Caki2 (cell line): ENCODE measurements around the gene SNX15. TPM values are rescaled to one million over a fixed set of nuclear protein-coding genes. Genes with fewer than 3 reads are reported as not detected.

Experiments used
- DNase-seq: peaks from one replicate; pipeline ENCODE4 v3.0.0-alpha.2; 2015; ENCODE audit warnings: low read depth
- in situ Hi-C: cut with HindIII; loops from 2 replicates; pipeline ENCODE4 v1.10.0; 2016; ENCODE audit warnings: low sequenced_read_pairs, low pct_unique_long_range_greater_than_20kb, mixed read lengths
- total RNA-seq: library from RNA; depleted of rRNA; stranded (reverse); fragments of >200 nt; shearing (Covaris generic); gene quantifications from 2 replicates; pipeline ENCODE4 v1.2.3, GENCODE V29; 2014; ENCODE audit warnings: low replicate concordance

The SNX15 gene
- total RNA-seq, 1 experiment from 2014 or later = 16.8 TPM

DNA sequence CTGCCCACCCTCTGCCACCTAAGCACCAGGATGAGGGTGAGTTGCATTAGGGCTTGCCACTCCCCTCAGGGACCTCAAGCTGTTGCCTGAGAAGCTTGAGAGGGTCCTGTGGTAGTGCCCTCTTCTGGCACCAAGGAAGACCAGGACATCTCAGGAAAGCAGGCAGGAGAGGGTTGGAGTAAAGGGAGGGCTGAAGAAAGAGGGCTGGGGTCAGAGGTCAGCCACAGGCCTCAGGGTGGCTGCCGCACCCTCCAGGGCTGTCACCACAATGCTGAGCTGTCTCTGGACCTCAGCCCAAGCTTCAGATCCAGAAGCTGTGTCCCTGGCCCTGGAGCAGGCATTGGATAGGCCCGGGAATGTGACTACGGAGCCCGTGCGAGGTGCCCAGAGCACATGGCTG, 17.8 kb downstream of the SNX15 start:
- in situ Hi-C loops = no loop called here
- no peak for DNase-seq

DNA sequence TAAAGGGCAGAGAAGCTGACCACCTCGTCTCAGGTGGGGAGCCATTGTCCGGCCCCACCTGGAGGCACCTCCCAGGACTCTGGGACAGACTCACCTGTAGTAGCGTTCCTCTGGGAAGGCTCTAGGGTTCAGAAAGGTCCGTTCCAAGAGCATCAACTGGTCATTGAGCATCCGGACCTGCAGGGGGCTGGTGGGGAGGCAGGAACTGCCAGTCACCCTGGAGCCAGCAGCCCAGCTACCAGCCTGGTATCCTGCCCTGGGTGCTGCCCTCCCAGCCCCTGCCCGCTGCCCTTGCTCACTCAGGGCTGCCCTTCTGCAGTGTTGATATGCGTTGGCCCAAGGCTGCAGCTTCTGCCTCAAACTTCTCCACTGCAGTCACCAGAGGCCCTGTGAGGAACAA, 18.5 kb downstream of the SNX15 start:
- in situ Hi-C loops = no loop called here

DNA sequence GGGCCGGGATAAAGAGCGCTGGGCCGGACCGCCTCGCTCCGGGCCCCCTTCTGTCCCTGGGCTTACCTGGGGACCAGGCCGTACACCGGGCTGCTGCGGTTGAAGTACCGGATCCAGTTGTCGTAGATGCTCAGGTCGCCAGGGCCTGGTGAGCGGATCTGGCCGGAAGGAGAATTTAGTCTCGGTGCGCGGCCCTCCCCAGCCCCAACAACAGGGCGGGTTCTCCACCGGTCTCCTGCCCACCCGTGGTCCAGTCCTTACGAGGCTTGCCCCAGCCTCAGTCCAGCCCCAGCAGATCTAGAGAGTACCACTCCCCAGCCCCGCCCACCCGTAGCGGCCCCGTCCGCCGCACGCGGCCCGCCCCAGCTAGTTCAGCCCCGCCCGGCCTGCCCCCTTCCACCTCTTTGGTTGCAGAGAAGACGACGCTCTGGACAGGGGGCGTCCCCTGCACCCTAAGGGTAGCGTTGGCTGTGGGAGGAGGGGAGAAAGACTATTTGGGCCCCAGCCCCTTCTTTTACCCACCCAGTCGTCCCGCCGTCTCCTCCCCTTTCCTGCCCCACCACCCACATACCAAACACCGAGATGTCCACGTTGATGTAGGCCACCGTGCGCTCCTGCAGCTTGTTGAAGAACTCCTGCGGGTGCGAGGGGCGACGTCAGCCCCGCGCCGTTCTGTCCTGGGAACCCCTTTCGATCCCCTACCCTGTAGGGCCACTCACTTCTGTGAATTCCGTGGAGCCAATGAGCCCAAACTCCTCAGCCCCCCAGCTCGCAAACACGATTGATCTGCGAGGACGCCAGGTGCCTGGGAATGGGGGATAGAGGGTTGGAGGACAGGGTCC, 20.6 kb downstream of the SNX15 start:
- in situ Hi-C loops = no loop called here

More for the DNA sequence above, 18.5 kb downstream of the SNX15 start:
- DNase-seq = no peak

DNA sequence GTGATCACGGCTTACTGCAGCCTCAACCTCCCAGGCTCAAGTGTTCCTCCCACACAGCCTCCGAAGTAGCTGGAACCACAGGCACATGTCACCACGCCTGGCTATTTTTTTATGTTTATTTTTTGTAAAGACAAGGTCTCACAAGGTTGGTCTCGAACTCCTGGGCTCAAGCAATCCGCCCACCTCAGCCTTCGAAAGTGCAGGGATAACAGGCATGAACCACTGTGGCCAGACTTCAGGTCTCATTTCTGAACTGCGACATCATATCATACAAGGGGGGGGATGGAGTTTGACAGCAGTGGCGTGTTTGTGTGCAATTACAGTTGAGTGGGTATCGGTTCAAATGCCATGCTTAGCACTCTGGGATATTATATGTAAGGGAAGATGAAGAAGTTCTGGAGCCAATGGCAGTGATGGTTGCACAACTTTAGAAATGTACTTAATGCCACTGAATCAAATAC, 24.2 kb downstream of the SNX15 start:
- in situ Hi-C loops = no loop called here
- no peak for DNase-seq

More for the DNA sequence above, 20.6 kb downstream of the SNX15 start:
- DNase-seq = no peak

DNA sequence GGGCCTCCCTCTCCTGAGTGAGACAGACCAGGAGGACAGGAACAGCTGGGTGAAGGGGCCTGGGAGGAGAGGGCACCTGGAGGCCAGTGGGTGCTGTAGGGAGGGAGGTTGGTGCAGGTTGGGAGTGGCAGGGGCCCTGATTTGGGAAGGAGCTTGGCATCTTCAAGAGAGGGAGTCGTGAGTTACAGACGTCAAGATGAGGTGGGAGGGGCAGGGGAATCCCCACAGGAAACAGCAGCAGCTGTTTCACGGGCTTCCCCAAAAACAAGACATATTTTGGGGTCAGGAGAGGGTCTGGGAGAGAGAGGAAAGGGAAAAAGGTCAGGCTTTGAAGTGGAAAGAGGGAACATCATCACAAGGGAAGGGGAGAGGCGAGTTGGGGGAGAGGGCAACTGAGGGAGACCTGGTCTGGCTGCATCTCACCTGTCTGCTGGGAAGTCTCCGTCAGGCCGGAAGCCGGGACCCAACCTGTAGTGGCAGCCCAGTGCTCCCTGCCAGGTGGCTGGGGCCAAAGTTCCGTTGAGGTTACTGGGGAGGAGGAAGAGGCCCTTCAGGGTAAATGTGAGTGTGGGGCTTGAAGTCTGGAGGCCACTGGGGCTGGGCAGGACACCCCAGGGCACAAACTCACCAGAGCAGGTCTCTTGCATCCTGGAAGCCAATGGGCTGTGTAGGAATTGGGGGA, 26.7 kb downstream of the SNX15 start:
- in situ Hi-C loops = no loop called here
- DNase-seq = no peak

DNA sequence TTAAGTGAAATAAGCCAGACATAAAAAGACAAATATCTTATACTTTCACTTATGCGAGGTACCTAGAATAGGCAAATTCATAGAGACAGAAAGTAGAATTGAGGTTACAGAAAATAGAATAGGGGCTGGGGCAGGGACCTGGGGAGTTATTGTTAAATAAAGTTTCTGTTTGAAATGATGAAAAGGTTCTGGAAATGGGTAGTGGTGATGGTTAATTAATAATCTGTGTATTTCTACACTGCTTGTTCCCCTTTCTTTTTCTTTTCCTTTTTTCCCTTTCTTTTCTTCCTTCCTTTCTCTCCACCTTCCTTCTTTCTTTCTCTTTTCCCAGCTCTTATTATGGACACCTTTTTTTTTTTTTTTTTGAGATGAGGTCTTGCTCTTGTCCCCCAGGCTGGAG, 28.3 kb downstream of the SNX15 start:
- no peak for DNase-seq
- in situ Hi-C loops = no loop called here

DNA sequence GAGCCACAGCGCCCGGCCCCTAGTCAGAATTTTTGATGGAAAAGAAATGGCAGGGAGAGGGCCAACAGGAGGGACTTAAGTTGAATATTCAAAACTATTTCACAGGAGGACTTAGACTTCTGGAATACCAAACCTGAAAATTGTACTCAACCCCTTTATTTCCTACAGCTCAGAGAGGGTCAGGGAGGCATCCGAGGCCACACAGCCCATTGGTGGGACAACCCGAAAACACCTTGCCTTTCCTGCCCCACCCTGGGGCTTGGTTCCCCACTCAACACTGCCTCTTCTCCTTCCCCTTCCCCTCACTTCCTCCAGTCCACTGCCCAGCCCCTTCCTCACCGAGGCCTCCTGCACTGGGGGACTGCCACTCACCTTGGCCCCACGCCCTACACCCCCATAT, 29.8 kb downstream of the SNX15 start:
- in situ Hi-C loops = no loop called here
- DNase-seq = no peak

DNA sequence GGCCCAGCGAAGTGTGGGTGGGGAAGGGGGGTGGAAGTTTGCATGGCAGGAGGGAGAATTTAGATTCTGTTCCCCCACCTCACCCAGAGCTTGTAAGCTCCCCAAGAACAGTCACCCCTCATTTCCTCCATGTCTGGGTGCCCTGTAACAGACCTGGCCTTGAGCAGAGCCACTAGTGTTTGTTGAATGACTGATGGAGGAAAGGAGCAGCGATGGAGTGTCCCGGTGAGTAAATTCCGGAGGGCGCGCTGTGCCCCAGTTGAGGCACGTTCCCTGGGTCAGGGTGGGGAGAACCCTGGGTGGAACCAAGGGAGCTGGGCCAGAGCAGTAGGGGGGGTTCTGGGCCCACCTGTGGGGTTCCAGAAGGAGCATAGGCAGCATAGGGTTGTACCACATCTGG, 30.3 kb downstream of the SNX15 start:
- in situ Hi-C loops = no loop called here
- DNase-seq = no peak

DNA sequence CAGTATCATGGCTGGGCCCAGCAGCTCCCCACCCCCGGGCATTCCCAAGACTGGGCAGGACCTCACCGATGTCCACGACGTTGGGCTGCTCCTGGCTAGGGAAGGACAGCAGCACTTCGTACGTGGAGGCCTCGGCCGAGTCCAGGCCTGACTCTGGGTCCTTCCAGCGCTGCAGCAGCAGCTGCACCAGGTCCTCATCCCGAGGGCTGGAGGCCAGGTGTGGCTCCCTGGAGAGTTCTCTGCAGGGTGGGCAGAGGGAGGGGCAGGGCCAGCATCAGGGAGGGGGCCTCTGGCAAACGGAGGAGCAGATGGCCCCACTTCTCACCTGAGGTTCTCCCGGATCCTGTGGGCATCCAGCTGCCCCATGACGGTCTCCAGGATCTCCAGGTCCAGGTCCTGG, 30.8 kb downstream of the SNX15 start:
- in situ Hi-C loops = no loop called here
- DNase-seq = no peak

DNA sequence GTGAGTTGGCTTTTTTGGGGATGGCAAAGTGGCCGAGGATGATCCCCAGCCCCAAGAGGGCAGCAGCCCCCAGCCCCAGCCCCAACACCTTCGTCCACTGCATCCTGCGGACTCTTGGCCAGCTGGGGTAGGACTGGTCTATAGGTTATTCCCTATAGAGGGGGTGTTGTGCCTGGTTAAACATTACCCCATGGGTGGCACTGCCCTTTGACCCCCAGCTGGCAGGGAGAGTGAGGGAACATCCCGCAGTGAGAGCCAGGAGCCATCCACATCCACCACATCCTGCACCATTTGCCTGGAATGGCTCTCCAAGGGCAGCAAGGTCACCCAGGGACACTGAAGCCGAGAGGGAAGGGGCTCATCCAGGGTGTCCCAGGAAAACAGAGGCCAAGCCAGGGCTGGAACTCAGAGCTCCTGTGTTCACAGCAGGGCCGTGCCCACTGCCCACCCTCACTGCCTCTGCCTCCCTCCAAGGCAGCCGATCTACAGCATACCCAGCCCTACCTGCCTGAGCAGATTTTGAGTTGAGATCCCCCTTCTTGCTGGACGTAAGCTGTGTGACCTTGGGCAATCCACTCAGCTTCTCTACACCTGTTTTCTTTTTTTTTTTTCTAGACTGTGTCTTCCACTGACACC, 31.3 kb downstream of the SNX15 start, which contains the start of gene NAALADL1:
NAALADL1 (minus strand) TSS at position 135 of the 636 bp plus-strand sequence; CDS start at position 103, 32 bp downstream.
- in situ Hi-C loops = no loop called here

DNA sequence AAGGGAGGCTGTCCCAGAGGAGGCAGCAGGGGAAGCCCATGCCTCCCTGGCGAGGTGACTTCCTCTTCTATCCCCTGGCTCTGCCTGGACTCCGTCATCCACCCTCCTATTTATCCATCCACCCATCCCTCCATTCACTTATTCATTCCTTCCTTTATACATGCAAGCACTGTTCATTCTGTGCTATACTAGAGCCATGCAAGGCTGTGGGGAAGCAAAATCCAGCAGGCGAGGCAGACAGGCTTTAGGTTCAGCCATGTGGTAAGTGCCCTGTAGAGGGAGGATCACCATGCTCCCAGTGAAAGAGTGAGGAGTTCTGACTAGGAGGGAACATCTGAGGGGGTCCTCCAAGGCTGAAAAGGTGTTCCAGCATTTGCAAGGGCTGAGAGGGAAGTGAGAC, 32.3 kb downstream of the SNX15 start:
- in situ Hi-C loops = no loop called here
- no peak for DNase-seq

More for the DNA sequence above, 31.3 kb downstream of the SNX15 start, which contains the start of gene NAALADL1:
- DNase-seq = no peak

DNA sequence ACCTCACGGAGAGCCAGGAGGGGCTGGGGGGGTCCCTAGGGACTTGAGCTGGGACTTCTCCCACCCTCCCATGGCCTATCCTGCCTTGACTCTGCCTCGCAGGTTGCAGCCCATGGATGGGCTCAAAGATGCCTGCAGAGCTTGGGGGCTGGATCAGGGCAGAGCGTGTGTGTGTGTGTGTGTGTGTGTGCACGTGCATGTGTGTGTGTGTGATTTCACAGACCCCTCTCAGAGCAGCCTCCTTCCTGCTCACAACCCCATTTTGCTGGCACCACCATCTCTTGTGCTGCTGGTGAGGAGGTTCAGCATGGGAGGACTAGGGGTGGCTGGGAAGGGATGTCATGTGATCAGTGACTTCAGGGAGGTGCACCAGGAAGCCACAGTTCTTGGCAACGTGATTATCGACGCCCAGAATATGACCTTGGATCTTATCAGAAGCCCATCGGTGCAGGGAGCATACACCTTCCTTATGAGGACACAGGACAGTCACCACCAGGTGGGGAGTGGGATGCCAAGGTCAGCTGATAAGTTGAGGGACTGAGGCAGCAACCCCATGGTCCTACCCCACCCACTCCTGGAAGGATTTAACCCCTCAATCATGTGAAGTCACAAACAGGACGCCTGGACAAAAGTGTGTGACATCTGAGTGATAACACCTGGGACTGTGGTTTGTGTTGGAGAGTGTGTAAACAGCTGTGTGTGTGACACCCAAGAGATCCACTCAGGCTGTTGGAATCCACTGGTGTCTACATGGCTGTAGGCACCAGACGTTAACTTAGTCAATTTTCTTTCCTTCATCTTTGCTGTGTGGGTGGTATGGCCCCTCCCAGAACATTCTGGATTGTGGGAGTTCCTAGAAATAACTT, 33.0 kb downstream of the SNX15 start:
- in situ Hi-C loops = no loop called here
- no peak for DNase-seq

DNA sequence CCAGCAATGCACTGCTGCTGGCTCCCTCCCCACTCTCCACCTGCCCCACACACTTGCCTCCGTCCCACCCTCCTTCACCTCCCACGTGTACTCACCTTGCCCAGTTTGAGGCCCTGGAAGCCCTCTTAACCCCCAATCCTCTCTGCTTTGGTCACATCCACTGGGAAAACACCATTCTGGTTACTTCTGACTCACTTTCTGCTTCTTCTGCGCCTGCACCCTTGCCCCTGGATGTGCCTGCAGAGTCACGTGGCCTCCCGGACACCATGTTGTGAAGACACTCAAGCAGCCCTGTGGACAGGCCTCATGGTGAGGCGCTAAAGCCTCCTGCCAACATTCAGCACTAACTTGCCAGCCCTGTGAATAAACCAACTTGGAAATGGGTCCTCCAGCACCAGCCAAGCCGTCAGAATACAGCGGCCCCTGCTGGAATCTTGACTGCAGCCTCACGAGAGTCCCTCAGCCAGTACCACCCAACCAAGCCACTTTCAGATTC, 33.7 kb downstream of the SNX15 start:
- no peak for DNase-seq
- in situ Hi-C loops = no loop called here

DNA sequence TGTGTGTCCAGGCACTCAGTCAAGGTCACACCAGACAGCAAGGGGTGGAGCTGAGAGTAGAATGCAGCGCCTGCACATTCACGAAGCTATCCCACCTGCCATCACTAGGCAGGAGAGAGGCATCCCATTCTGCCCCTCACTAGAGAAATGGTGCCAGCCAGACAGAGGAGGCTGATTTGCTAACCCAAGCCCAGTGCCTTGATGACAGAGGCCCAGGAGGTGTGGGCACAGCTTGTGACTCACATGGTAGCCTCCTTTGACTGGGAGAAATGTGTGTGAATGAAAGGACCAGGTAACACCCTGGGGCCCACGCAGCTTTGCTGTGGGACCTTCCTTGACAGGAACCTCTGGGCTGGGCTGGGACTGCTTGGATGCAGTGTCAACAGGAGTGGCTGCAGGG, 36.3 kb downstream of the SNX15 start:
- in situ Hi-C loops = no loop called here
- DNase-seq = no peak

DNA sequence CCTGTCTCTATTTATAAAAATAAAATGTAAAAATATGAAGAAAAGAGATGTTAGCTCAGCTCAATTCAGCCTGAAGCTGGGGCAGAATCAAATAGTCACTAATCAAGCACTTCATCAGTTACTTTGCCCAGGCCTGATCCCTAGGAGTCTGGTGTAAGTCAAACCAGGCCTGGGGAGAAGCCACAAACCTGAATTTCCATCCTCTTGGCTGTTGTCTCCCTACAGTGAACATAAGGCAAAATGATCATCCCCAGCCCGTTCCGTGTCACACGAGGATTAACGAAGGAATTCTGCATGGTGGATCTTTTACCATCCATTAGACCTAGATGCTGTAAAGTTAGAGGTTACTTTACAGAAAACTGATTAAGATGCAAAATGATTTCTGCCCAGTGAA, 37.6 kb downstream of the SNX15 start:
- no peak for DNase-seq
- in situ Hi-C loops = no loop called here

DNA sequence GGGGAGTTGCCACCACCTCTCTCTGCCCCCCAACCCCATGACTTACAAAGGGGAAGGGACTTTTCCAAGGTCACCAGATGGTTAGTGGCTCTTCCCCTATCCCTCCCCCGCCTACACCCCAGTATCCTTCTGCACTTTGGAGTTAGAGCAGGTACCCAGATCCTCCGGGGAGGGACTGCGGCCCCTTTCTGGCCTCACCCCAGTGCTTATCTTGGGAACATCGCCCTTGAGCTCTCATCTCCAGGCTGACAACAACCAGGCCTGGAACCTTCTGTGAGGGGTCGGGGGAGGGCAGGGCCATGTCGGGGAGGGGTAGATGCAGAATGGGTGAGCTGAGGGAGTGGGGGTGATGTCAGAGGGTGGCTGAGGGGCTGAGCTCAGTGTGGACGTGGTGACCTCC, 38.6 kb downstream of the SNX15 start:
- DNase-seq = no peak
- in situ Hi-C loops = no loop called here

DNA sequence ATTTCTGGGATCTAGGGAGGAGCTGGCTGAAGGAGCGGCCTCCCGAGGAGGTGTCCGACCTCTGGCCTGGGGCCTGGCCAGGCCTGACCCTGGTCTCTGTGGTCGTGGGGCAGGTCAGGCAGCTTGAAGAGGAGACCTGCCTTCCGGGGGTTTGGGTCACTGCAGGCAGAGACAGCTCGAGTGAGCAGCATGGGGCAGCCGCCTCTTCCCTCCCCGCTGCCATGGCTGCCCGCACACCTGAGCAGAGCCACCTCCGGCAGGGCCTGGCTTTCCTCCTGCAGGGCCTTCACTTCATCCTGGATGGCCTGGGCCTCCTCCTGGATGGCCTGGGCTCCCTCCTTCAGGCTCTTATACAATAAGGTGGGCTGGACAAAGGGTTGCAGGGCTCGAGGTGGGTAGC, 39.1 kb downstream of the SNX15 start:
- in situ Hi-C loops = no loop called here
- DNase-seq = no peak

DNA sequence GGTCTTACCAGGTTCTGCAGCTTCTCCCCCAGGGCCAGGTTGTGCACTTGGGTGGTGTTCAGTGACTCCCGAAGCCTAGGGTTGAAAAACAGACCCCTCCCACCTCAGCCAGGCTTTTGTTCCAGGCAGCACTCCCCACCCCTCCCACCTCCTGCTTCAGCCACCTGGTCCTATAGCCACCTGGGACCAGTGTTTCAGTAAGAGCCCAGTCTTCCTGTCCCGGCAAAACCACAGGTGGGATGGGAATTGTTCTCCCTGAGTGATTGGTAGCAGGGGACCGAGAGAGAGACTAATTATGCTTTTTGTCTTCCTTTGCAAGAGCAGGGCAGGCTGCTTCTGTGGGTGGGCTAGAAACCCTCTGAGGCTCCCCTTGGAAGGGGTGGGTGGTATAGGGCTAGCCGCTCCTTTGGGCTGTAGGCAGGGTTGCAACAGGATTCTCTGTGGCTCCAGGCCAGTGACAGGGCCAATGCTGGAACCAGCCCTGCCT, 39.6 kb downstream of the SNX15 start:
- no peak for DNase-seq
- in situ Hi-C loops = no loop called here
